ENCODE measurements around the gene FAF2.
A peak's percentile ranks its signal among the peaks of the same experiment; 100 is the strongest.

Gene FAF2

DNA sequence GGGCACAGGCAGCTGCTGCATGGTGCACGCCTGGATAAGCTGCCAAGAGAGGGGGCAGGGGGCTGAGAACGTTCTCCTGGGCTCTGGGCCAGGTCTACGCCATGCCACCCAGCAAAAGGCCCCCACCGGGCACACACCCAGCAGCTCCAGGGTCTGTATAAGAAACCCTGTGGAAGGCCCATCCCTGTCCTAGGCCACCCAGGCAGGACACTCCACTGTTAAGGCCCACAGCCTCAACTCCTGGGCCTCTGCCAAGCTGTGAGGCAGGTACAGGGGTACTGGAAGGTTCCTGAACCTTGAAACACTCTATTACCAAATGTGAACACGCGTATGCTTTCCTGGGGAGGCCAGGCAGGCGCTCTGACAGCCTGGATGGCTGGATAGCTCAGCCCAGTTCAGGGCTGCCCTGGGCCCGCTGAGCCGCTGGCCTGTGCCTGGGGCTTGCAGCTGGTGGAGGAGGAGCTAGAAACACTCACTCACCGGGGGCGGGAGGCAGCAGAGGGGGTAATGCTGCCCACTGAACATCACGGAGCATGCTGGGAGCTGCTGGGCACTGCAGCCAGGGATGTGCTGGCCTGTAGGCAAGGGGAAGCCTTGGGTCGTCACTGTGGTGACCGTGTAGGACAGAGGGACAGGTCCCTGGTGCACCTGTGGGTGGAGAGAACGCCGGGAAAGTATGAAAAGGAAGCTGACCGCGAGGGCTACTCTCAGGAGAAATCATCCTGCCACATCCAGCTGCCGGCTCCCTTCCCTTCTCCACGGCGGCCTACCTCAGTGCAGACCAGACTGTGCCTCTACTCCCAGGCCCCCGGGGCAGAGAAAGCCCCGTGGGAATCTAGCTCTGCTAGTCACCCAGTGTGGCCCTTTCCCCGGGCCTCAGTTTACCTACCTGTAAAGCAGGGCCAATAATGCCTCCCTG lies 83.1 kb downstream of the FAF2 start:
- DNase-seq (ENCODE audit: low read depth), result no peak

DNA sequence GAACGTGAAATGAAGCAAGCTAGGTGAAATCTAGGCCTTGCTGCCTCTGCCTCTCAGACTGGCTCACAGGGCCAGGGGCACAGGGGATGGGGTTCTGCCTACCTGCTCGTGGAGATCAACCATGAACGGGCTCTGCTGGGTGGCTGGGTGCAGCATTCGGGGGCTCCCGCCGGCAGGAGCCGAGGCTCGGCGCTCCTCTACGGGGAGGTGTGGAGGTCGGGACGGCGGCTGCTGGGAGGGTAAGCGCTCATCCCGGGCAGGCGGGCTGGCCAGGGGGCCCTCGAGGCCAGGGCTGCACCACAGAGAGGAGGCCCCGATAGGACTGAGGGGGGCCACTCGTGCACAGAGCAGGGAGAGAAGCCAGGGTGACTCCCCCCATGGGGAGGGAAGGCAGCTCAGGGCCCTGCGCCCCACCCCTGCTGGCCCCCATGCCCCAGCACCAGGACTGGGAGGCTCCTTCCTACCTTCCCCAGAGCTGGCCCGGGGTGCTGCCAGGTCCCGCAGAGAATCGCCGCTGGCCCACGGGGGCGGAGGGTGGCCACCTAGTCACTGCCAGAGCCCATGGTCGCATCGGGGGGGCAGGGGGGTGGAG lies 83.8 kb downstream of the FAF2 start:
- no peak for DNase-seq (ENCODE audit: low read depth)

DNA sequence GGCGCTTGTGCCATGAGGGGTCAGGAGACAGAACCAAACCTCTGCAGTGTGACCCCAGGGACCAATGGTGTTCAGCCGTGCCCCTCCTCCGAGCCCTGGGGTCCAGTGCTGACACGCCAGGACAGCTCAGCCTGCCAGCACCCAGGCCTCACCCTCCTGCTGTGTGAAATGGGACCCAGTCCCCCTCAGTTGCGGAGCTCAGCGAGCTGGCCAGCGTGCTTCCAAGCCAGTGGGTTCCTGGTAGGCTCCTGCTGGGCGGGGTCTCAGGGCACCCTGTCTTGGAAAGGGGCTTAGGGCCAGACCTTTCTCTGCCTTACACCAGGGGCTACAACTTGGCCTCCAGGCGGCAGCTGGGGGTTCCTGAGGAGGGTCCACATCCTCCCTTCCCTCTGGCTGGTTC lies 84.6 kb downstream of the FAF2 start:
- DNase-seq (ENCODE audit: low read depth), result no peak

- no peak for DNase-seq (ENCODE audit: low read depth)
These were observed 85.2 kb downstream of the FAF2 start for GRCh38 chr5:176533390-176533789.

- no peak for DNase-seq (ENCODE audit: low read depth)
These were observed 85.9 kb downstream of the FAF2 start for GRCh38 chr5:176533894-176534611.

DNA sequence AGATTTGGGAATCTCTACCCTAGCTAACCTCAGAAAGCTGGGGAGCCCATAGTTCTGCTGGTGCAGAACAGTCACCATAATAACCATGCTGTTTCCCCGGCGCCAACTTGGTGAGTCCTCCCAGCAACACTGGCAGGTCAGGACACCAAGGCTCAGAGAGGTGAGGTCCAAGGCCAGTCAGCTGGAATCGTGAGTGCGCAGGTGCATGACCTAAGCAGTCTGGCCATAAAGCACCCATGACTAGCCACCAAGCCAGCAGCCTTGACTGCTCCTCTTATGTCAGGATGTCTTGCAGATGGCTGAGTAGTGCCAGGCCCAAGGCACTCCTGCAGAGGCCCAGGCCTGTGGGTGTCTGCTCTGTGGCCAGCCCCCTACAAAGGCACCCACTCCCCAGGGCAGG lies 86.5 kb downstream of the FAF2 start:
- no peak for DNase-seq (ENCODE audit: low read depth)

- DNase-seq (ENCODE audit: low read depth), result no peak
These were observed 87.0 kb downstream of the FAF2 start for GRCh38 chr5:176535101-176535663.

DNA sequence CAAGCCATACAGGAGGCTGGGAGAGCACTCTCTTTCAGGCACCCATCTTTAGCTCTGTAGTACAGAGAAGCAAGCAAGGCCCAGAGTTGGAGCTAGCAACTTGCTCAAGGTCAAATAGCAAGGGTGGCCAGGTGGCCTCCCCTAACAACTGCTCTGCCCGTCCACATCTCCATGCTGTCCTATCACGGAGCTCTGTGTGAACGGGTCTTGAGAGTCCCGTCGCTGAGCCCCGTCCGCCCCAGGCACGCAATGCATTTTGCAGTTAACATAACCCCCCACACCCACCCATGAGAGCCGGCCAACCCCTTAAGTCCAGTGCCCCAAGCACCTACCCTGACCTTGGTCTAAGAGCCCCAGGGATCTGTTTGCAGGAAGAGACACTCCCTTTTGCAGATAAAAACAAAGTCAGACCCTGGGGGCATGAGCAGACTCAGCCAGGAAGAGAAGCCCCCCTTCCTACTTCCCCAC lies 87.5 kb downstream of the FAF2 start:
- no peak for DNase-seq (ENCODE audit: low read depth)

DNA sequence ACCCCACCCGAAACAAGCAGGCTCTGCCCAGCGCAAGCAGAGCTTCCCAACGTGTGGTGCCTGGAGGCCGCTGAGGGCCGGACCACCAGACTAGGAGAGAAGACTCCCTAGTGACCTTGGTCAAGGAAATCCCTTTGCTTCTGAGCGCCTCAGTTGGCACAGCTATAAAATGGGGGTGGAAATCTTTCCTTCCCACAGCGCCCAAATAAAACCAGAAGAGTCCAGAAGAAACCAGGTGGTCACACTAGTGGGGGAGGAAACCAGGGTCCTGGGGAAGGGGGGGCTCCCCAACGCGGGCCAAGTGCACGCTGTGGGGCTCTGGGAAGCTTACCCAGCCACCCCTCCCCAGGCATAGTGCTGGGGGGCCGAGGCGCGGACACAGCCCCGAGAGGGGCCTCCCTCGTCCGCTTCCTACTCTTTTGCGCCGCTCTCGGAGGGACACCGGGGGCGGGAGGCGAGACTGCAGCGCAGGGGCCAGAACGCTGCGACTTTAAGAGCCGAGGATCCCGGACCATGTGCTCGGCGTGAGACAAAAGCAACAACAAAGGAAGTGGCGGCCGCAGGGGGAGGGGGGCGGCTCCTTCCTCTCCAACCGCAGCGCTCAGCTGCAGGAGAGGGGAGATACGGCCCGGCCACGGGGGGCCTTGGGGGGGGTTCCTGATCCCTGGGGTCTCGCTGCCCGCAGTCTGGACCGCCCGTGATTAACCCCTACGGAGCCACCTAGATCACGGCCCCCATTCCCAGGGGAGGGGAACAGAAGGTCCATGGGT lies 88.1 kb downstream of the FAF2 start:
- DNase-seq (ENCODE audit: low read depth), result peak; percentile 56

DNA sequence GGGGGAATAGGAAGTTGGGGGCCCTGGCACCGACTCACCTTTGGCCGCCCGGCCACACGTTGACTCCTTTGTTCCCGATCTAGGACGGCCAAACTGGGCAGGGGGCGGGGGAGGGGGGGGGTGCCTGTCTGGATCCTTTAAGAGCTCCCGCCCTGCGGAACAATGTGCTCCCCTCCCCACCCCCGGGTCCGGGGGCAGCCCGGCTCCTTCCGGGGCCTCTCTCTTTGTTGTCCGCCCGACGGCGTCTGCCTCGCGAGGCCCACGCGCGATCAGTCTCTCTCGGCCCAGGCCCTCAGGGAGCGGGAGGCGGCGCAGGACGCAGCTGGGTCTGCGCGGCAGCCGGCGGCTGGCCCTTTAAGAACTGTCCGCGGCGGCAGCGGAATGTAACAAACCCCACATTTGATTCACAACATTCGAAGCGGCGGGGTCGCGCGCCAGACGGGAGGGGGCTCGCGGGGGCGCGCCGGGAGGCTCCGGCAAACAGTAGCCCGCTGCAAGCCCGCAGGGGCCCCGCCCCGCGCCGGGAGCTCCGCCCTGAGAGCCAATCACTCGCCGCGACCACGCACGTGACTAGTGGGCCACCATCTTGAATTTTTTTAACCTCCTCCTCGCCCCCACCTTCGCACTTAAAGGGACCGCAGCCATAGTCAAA lies 88.8 kb downstream of the FAF2 start, which contains the start of gene RNF44:
TSS of gene RNF44 (minus strand) at position 501 of the 652 bp plus-strand sequence. CDS start 4,930 bp downstream, outside the sequence.
- DNase-seq (ENCODE audit: low read depth), result peak; percentile 97

DNA sequence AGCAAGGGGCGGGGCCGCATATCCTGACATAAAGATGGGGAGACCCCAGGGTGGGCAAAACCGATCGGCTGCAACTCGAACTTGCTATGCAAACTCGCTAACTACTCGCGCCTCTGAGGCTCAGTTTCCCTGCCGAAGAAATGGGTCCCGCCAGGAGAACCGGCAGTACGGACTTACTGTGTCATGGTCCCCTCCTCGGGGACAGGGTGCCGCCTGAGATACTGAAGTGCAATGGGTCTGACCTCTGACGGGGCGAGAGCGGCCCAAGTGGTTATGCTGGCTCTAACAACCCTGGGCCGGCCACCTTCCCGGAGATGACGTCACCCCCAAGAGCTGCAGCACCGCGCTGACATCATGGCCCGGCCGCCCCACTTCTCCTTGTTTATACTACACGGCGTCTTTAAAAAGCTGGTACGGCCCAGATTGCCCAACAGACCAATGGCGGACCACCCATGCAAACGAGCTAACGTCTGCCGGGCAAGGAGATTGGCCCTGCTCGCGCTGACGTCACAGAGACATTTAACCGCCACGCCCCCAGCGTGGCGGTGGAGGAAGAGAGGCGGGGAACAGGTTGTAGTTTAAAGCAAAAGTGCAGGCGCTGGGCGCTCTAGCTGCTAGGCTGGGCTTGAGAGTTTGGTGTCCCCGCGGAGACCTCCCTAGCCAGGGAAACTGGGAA lies 89.5 kb downstream of the FAF2 start:
- peak; percentile 99 for DNase-seq (ENCODE audit: low read depth)

GRCh38 chr5:176538230-176538988 lies 90.2 kb downstream of the FAF2 start:
- no peak for DNase-seq (ENCODE audit: low read depth)

DNA sequence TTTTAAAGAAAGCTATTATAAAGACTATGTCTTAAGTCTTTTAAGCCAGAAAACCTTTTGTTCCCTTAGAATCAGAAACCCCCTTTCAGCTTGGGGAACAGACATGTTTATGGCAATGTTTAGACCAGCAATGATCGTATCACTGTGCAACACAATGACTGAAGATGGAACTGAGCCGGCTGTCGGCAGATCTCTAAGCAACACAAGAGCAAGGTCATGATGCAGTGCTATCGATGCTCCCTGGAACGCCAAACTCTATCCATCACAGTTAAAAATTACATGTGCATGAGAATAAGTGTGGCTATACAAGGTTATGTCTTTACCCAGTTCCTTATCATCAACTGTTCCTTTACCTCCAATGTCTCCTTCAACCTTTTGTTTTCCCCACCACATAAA lies 90.8 kb downstream of the FAF2 start:
- DNase-seq (ENCODE audit: low read depth), result no peak

DNA sequence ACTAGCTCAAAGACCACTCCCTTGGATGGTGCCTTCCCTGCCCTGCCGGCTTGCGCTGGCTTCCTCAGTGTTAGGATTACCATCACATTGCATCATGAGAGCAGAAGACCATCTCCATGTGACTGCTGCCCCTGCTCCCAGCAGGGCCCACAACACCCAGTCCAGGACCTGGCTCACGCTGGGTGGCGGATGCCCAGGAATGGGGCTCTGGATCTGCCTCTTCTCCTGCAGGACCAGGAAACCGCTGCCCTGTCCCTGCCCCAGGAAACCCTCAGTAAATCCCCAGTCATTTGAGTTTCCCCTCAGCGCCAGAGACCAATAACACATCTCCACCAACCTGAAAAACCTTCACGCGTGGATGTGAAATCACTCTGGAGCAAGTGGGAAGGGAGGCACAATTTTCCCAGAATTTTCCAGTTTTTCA lies 92.3 kb downstream of the FAF2 start:
- no peak for DNase-seq (ENCODE audit: low read depth)

GRCh38 chr5:176540956-176541337 lies 92.8 kb downstream of the FAF2 start:
- no peak for DNase-seq (ENCODE audit: low read depth)

DNA sequence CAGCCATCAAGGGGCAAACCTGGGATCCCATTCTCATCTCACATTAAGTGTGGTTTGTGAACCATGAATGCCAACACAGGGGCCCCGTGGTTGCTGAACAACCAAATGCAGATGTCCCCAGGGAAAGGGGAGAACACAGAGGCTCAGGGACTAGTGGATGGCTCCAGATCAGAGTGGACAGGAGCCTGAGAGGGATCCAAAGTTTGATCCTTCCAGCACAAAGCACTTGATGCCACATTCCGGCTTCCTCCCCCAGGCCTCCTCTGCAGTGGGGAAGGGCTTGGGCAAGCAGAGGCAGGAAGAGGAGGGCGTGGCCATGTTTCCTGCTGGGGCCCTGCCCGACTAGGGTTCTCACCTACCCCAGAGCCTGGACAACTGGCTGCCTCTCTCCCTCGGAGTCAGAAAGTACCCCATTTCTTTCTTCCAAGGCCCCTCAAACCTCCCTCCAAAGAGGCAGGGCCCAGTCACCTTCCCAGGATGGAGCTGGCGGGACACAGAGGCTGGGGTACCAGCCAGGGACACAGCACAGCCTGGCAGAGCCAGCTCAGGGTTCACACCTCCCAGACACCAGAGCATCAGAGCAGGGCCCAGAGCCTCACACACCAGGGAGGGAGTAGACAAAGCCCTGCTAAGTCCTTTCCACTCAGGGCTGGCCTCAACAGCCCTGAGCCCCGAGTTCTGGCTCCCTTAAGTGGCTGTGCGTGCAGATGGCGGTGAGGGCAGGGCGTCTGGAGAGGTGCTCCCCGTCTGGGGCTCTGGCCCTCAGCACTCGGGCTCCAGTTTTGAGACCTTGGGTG lies 93.4 kb downstream of the FAF2 start:
- no peak for DNase-seq (ENCODE audit: low read depth)

GRCh38 chr5:176542135-176542595 lies 94.0 kb downstream of the FAF2 start:
- no peak for DNase-seq (ENCODE audit: low read depth)

DNA sequence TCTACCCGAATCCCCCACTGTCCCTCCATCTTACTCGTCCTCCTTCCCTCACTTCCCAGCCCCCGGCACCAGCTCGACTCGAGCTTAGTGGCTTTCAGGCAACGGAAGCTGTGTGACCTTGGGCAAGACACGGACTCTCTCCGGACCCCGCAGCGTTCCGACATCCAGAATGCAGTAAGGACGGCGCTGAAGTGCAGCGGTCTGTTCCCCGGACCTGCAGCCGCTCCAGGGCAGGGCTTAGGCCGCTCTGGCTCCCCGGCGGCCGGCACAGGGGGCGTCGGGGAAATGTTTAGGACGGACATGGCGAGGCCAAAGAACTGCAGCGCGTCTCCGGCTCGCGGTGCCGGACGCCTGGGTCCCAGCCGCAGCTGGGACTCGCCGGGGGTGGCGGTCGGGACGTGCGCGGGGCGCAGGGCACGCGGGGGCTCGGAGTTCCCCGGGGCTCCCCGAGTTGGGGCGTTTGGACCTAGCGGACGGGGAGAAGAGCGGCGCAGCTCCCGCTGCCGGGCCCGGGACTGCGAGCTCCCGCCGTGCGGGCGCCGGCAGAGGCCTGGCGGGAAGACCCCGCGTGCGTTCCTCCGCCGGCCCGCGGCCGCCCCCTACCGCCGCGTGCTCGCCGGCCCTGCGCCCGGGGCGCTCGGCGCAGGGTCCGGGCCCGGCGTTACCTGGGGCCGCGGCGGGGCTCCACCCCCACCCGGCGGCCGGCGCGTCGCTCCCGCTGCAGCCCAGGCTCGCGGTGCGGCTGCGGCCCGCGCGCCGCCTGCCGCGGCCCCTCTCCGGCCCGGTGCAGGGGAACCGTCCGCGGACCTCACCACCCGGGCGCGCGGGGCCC lies 94.6 kb downstream of the FAF2 start:
- no peak for DNase-seq (ENCODE audit: low read depth)
